K562 (cell line): ENCODE data around the gene TGDS. TPM values are rescaled to one million over a fixed set of nuclear protein-coding genes. Genes with fewer than 3 reads are reported as not detected.

Experiments
- CREBBP ChIP-seq: IDR thresholded peaks from one replicate; pipeline ENCODE4 v1.6.1; 2012; ENCODE audit warnings: low read depth, mild to moderate bottlenecking, control low read depth, inconsistent platforms, low read length
- FOXJ2 ChIP-seq: fragments of 200-800 bp; sonication (Bioruptor generic); IDR thresholded peaks from 2 replicates; pipeline ENCODE4 v1.6.1; 2016; ENCODE audit warnings: missing genetic modification characterization, missing compliant biosample characterization
- FOXK1 ChIP-seq: sonication (generic); formaldehyde crosslinking; IDR thresholded peaks from 2 replicates; pipeline ENCODE4 v1.8.0; 2022; ENCODE audit warnings: missing genetic modification reagents, mild to moderate bottlenecking, borderline replicate concordance
- RBM22 ChIP-seq: fragments of 200-400 bp; formaldehyde crosslinking; IDR thresholded peaks from 2 replicates; pipeline ENCODE4 v1.6.1; 2018; ENCODE audit warnings: low read length, low read depth; ENCODE audit not compliant: poor library complexity, severe bottlenecking
- SMAD1 ChIP-seq: fragments of 150-350 bp; IDR thresholded peaks from 2 replicates; pipeline ENCODE4 v1.6.1; 2014; ENCODE audit warnings: low read length, low read depth; ENCODE audit not compliant: partially characterized antibody
- SNRNP70 ChIP-seq: fragments of 200-400 bp; formaldehyde crosslinking; optimal IDR thresholded peaks from 2 replicates; pipeline ENCODE3; 2017; ENCODE audit warnings: low read depth, low read length
- TEAD4 ChIP-seq, 2 experiments: sonication (generic) in 1 of 2; formaldehyde crosslinking in 1 of 2; IDR thresholded peaks; 2 replicates each; pipeline versions ENCODE4 v1.6.1 to v1.8.0; 2012 to 2022; ENCODE audit warnings: borderline replicate concordance in 1 of 2, inconsistent platforms in 1 of 2, low read length in 1 of 2, mild to moderate bottlenecking in 1 of 2, missing genetic modification reagents in 1 of 2
- ZNF175 ChIP-seq: fragments of 200-800 bp; sonication (Bioruptor generic); IDR thresholded peaks from 2 replicates; pipeline ENCODE4 v1.6.1; 2016; ENCODE audit warnings: low read depth, mild to moderate bottlenecking, missing genetic modification characterization, missing compliant biosample characterization
- ZNF232 ChIP-seq: sonication (generic); formaldehyde crosslinking; IDR thresholded peaks from 2 replicates; pipeline ENCODE4 v1.8.0; 2022; ENCODE audit warnings: mild to moderate bottlenecking, missing genetic modification reagents
- ZNF668 ChIP-seq: fragments of 250-450 bp; sonication (Bioruptor Pico); IDR thresholded peaks from 2 replicates; pipeline ENCODE4 v1.8.0; 2022; ENCODE audit warnings: mild to moderate bottlenecking, inconsistent platforms
- ZNF780A ChIP-seq: fragments of 250-450 bp; sonication (Bioruptor Pico); IDR thresholded peaks from 2 replicates; pipeline ENCODE4 v1.5.0; 2021; ENCODE audit warnings: mild to moderate bottlenecking
- polyA plus RNA-seq, 8 experiments: library from polyadenylated mRNA; depleted of rRNA in 4 of 8; stranded (reverse) in 5 of 8; unstranded in 3 of 8; fragments of >200 nt; fragmentation: Nextera tagmentation in 2 of 8; fragmentation: Illumina TruSeq in 1 of 8; extraction: Ambion mirVana in 2 of 8; extraction: Trizol in 1 of 8; gene quantifications; 2 replicates each; pipeline versions ENCODE4 v1.2.1 to v1.2.3, GENCODE V29; 2011 to 2014; ENCODE audit warnings: inconsistent platforms in 1 of 8, missing spikeins in 1 of 8
- total RNA-seq, 7 experiments: library from RNA; depleted of rRNA in 6 of 7; stranded (reverse); fragments of >200 nt in 6 of 7; fragmentation: Illumina TruSeq in 2 of 7; extraction: Trizol in 2 of 7; gene quantifications; 2 replicates each; pipeline versions ENCODE4 v1.2.1 to v1.2.3, GENCODE V29; 2011 to 2021; ENCODE audit warnings: low replicate concordance in 1 of 7
- TF ChIP-seq, protein P1 (sequence below), 2 experiments: fragments of 250-450 bp in 1 of 2; fragments of 450-650 bp in 1 of 2; sonication (Bioruptor Pico) in 1 of 2; IDR thresholded peaks; 2 replicates each; pipeline versions ENCODE4 v1.6.1 to v1.8.0; 2016 to 2021; ENCODE audit warnings: mild to moderate bottlenecking in 2 of 2, moderate library complexity in 2 of 2, missing compliant biosample characterization in 1 of 2, missing genetic modification characterization in 1 of 2
- TF ChIP-seq, protein P2 (sequence below): sonication (generic); formaldehyde crosslinking; IDR thresholded peaks from 2 replicates; pipeline ENCODE4 v1.5.0; 2020; ENCODE audit warnings: missing genetic modification reagents
- TF ChIP-seq, protein P3 (sequence below), 2 experiments: fragments of 450-650 bp; formaldehyde crosslinking in 1 of 2; IDR thresholded peaks; 2 replicates each; pipeline versions ENCODE4 v1.4.0 to v1.6.1; 2014 to 2020; ENCODE audit warnings: mild to moderate bottlenecking in 2 of 2, borderline replicate concordance in 1 of 2, low read depth in 1 of 2

TGDS gene
- total and polyA plus RNA-seq, 9 of the 15 experiments (the other 6 are each of a cell fraction or from before 2014, with no cell fraction given), result 9.9 to 43.7 (median 21.4) TPM

DNA sequence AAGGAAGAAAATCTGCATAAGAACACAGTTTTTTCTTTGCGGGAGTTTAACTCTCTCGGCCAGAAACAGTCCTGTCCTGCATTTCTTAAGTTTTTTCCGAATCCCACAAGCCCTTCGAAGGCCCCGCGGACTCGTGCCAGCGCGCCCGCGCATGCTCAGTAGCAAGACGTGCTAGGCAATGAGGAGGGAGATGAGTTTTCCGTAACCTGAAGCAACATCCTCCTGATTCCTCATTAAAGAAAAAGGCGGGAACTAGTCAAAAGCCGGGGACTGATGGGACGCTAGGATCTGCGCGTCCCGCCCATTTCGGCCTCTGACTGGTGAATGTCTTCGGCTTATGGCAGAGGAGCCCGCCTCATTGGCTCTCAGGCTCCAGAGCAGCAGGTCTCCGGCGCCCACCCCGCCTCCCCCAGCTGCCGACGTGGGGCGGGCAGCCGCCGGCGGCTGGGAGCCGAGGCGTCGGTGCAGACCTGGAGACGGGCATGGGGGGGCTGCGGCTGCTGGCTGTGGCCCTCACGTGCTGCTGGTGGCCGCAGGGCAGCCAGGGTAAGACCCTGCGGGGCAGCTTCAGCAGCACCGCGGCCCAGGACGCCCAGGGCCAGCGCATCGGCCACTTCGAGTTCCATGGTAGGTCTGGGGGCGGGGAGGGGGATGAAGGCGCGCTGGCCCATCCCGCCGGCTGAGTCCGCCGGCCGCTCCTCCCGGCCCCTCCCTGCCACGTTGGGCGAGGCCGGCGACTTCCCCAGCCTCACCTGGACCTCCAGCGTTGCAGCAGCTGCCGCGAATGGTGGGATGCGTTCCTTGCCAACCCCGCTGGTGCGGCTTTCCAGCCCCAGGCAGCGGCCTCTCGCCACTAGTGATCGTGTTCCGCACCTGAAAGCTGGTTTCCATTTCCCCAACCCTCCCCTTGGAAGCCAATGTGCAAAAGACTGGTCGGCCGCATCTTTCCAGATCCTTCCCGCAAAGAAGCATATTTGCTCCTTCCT lies 5.8 kb upstream of the TGDS start, which contains the start of gene GPR180 (continued):
- TF ChIP-seq, protein P1, sequence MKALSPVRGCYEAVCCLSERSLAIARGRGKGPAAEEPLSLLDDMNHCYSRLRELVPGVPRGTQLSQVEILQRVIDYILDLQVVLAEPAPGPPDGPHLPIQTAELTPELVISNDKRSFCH (CRISPR knock-in tag; IDR thresholded peaks at IDR 0.05), result no peak
- TF ChIP-seq, protein P1 (tag; IDR thresholded peaks at IDR 0.05), result no peak
- TF ChIP-seq CREBBP (no peak), ZNF232 (no peak), FOXK1 (CRISPR knock-in tag) (no peak), SMAD1 (no peak), SNRNP70 (no peak), TEAD4 (IDR thresholded peaks at IDR 0.05; ENCODE audit: low read length) (no peak), TEAD4 (CRISPR knock-in tag; IDR thresholded peaks at IDR 0.05; ENCODE audit: borderline replicate concordance) (no peak), FOXJ2 (no peak), ZNF175 (CRISPR knock-in tag) (no peak), ZNF780A (CRISPR knock-in tag) (no peak), ZNF668 (CRISPR knock-in tag) (no peak), RBM22 (peak; percentile 45)
- TF ChIP-seq, protein P2, sequence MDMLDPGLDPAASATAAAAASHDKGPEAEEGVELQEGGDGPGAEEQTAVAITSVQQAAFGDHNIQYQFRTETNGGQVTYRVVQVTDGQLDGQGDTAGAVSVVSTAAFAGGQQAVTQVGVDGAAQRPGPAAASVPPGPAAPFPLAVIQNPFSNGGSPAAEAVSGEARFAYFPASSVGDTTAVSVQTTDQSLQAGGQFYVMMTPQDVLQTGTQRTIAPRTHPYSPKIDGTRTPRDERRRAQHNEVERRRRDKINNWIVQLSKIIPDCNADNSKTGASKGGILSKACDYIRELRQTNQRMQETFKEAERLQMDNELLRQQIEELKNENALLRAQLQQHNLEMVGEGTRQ, result no peak
- TF ChIP-seq, protein P3, sequence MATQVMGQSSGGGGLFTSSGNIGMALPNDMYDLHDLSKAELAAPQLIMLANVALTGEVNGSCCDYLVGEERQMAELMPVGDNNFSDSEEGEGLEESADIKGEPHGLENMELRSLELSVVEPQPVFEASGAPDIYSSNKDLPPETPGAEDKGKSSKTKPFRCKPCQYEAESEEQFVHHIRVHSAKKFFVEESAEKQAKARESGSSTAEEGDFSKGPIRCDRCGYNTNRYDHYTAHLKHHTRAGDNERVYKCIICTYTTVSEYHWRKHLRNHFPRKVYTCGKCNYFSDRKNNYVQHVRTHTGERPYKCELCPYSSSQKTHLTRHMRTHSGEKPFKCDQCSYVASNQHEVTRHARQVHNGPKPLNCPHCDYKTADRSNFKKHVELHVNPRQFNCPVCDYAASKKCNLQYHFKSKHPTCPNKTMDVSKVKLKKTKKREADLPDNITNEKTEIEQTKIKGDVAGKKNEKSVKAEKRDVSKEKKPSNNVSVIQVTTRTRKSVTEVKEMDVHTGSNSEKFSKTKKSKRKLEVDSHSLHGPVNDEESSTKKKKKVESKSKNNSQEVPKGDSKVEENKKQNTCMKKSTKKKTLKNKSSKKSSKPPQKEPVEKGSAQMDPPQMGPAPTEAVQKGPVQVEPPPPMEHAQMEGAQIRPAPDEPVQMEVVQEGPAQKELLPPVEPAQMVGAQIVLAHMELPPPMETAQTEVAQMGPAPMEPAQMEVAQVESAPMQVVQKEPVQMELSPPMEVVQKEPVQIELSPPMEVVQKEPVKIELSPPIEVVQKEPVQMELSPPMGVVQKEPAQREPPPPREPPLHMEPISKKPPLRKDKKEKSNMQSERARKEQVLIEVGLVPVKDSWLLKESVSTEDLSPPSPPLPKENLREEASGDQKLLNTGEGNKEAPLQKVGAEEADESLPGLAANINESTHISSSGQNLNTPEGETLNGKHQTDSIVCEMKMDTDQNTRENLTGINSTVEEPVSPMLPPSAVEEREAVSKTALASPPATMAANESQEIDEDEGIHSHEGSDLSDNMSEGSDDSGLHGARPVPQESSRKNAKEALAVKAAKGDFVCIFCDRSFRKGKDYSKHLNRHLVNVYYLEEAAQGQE (IDR thresholded peaks at IDR 0.05; ENCODE audit: borderline replicate concordance), result no peak
- TF ChIP-seq, protein P3 (CRISPR knock-in tag; IDR thresholded peaks at IDR 0.05; ENCODE audit: low read depth), result no peak
